Ishikawa (cell line): ENCODE results near the gene VTN.
A peak's percentile ranks its signal among the peaks of the same experiment; 100 is the strongest.

Experiments used
- CEBPB ChIP-seq: IDR thresholded peaks from 2 replicates; pipeline ENCODE4 v1.6.1; 2012
- CREB1 ChIP-seq: IDR thresholded peaks from 2 replicates; pipeline ENCODE4 v1.6.1; 2012; ENCODE audit warnings: low read depth
- EGR1 ChIP-seq: IDR thresholded peaks from 2 replicates; pipeline ENCODE4 v1.6.1; 2012
- EP300 ChIP-seq: IDR thresholded peaks from 2 replicates; pipeline ENCODE4 v1.6.1; 2012; ENCODE audit warnings: borderline replicate concordance
- FOXM1 ChIP-seq: IDR thresholded peaks from 2 replicates; pipeline ENCODE4 v1.6.1; 2012; ENCODE audit warnings: low read depth, borderline replicate concordance
- NFIC ChIP-seq: IDR thresholded peaks from 2 replicates; pipeline ENCODE4 v1.6.1; 2012
- RAD21 ChIP-seq: IDR thresholded peaks from 2 replicates; pipeline ENCODE4 v1.6.1; 2012; ENCODE audit warnings: low read depth
- TAF1 ChIP-seq: IDR thresholded peaks from 2 replicates; pipeline ENCODE4 v1.6.1; 2012; ENCODE audit warnings: low read depth, mild to moderate bottlenecking
- TCF12 ChIP-seq: IDR thresholded peaks from 2 replicates; pipeline ENCODE4 v1.6.1; 2012; ENCODE audit warnings: low read depth
- TEAD4 ChIP-seq: IDR thresholded peaks from 2 replicates; pipeline ENCODE4 v1.6.1; 2012
- YY1 ChIP-seq: IDR thresholded peaks from 2 replicates; pipeline ENCODE4 v1.6.1; 2012; ENCODE audit warnings: low read depth
- ZBTB7A ChIP-seq: IDR thresholded peaks from 2 replicates; pipeline ENCODE4 v1.6.1; 2012; ENCODE audit warnings: low read depth
- TF ChIP-seq, protein P1 (sequence below): IDR thresholded peaks from 2 replicates; pipeline ENCODE4 v1.6.1; 2012; ENCODE audit warnings: low read depth, mild to moderate bottlenecking
- TF ChIP-seq, protein P2 (sequence below): IDR thresholded peaks from 2 replicates; pipeline ENCODE4 v1.6.1; 2012
- TF ChIP-seq, protein P3 (sequence below): IDR thresholded peaks from 2 replicates; pipeline ENCODE4 v1.6.1; 2012

Gene VTN

DNA sequence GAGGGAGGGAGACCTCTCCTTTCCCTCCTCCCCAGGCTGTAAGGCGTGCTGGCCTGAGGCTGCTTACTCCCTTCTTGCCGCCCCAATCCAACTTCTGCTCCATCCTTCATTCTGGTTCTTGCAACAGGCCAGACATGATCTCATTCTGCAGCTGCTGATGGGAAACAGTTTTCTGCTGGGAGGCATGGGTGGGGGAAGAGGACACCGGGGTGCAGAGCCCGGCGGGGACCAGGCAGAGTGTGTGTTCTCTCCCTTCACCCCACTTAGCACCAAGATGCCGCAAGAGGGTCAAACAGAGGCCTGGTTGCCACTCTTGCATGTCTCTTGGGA, 2.8 kb upstream of the VTN start:
- no peak for TF ChIP-seq ZBTB7A
- TF ChIP-seq YY1: no peak
- TF ChIP-seq, protein P1, sequence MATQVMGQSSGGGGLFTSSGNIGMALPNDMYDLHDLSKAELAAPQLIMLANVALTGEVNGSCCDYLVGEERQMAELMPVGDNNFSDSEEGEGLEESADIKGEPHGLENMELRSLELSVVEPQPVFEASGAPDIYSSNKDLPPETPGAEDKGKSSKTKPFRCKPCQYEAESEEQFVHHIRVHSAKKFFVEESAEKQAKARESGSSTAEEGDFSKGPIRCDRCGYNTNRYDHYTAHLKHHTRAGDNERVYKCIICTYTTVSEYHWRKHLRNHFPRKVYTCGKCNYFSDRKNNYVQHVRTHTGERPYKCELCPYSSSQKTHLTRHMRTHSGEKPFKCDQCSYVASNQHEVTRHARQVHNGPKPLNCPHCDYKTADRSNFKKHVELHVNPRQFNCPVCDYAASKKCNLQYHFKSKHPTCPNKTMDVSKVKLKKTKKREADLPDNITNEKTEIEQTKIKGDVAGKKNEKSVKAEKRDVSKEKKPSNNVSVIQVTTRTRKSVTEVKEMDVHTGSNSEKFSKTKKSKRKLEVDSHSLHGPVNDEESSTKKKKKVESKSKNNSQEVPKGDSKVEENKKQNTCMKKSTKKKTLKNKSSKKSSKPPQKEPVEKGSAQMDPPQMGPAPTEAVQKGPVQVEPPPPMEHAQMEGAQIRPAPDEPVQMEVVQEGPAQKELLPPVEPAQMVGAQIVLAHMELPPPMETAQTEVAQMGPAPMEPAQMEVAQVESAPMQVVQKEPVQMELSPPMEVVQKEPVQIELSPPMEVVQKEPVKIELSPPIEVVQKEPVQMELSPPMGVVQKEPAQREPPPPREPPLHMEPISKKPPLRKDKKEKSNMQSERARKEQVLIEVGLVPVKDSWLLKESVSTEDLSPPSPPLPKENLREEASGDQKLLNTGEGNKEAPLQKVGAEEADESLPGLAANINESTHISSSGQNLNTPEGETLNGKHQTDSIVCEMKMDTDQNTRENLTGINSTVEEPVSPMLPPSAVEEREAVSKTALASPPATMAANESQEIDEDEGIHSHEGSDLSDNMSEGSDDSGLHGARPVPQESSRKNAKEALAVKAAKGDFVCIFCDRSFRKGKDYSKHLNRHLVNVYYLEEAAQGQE: no peak
- no peak for TF ChIP-seq FOXM1
- TF ChIP-seq NFIC: no peak
- no peak for TF ChIP-seq TEAD4
- TF ChIP-seq TCF12: no peak
- TF ChIP-seq, protein P2, sequence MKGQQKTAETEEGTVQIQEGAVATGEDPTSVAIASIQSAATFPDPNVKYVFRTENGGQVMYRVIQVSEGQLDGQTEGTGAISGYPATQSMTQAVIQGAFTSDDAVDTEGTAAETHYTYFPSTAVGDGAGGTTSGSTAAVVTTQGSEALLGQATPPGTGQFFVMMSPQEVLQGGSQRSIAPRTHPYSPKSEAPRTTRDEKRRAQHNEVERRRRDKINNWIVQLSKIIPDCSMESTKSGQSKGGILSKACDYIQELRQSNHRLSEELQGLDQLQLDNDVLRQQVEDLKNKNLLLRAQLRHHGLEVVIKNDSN: no peak

DNA sequence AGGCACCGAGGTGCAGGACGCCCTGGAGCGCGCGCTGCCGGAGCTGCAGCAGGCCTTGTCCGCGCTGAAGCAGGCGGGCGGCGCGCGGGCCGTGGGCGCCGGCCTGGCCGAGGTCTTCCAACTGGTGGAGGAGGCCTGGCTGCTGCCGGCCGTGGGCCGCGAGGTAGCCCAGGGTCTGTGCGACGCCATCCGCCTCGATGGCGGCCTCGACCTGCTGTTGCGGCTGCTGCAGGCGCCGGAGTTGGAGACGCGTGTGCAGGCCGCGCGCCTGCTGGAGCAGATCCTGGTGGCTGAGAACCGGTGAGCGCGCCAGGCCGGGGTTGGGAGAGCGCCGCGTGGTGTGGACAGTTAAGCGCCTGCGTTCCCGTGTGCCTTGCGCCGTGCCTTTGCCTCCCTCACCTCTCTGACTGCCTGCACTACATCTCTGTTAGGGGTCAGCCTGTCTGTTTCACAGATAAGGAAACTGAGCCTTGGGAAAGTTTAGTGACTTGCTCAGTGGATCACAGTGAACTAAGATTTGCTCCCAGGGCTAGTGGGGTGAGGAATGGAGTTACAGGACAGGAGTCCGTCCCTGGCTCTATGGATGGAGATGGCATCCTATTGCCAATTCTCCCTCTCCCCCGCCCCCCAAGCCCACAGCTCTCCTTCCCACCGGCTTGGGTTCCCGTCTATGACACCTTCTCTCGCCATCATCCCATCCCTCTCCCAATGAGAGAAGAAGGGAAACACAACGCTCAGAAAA, 2.3 kb upstream of the VTN start:
- TF ChIP-seq CREB1 (no peak), RAD21 (no peak), ZBTB7A (no peak), YY1 (no peak), EGR1 (no peak), TCF12 (no peak), CEBPB (no peak), NFIC (no peak), TAF1 (no peak)
- TF ChIP-seq, protein P3, sequence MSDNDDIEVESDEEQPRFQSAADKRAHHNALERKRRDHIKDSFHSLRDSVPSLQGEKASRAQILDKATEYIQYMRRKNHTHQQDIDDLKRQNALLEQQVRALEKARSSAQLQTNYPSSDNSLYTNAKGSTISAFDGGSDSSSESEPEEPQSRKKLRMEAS: peak; percentile 39; the same call in 1 of the 2 replicates
- TF ChIP-seq, protein P1: peak; percentile 21; the same call in 1 of the 2 replicates
- TF ChIP-seq, protein P2: no peak

DNA sequence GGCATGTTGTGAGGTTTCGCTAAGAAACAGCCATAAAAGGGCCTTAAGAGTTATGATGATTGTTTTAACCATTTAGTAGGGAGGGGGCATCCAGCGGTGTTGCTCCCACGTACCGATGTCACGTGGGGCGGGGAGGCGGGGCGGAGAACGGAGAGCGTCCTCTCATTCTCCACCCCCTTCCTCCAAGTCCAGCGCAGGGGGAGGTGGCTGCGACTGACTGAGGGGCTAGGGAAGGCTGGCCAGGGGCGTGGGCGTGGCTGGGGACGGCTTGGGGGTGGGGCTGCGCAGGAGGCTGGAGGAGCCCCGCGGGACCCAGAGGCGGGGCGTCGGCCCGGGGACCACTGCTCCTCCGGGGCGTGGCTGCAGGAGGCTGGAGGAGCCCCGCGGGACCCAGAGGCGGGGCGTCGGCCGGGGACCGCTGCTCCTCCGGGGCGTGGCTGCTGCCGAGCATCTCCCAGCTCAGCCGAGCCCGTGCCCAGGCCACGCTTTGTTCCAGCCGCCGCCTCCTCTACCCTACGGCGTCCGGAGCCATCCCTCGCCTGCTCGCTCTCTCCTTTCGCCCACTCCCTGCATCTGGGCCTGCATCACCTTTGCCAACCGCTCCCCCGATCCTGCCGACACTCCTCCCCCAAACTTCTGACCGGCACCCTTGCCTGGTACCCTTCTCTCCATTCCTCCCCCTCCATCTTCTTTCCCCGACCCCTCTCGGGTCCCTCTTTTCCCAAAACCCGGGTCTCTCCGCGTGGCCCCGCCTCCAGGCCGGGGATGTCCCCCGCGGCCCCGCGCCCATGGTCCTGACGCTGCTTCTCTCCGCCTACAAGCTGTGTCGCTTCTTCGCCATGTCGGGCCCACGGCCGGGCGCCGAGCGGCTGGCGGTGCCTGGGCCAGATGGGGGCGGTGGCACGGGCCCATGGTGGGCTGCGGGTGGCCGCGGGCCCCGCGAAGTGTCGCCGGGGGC, 1.4 kb upstream of the VTN start, which contains the start of gene SARM1:
Gene SARM1 (plus strand): TSS at position 450 of the 958 bp plus-strand sequence. CDS start 339 bp downstream, at position 789.
- TF ChIP-seq, protein P1: no peak
- TF ChIP-seq TEAD4 (no peak), NFIC (no peak), RAD21 (no peak), CREB1 (no peak), EGR1 (no peak), FOXM1 (no peak), ZBTB7A (0 out of 2 replicates have a peak, but pooled peaks have one; percentile 45), EP300 (no peak), TAF1 (no peak), TCF12 (no peak)
- TF ChIP-seq, protein P2: peak; percentile 96
- TF ChIP-seq, protein P3: 0 out of 2 replicates have a peak, but pooled peaks have one; percentile 27
